NCI-H1417 (cell line): ENCODE results near the gene TMEM145.
"Not testable (repeated sequence)": the region's sequence is repeated elsewhere in the genome, so short reads cannot be mapped to it uniquely, and the experiment has no call there.

Source experiments
- DNase-seq, 3 experiments: peaks; one replicate each; lab custom pipeline; 2025; lab: John Stamatoyannopoulos, UW

The TMEM145 gene

GRCh38 chr19:42313840-42314755 is 989 bp downstream of the TMEM145 start:
- no peak for DNase-seq

- DNase-seq = no peak
Observed at GRCh38 chr19:42315024-42315423, 1.9 kb downstream of the TMEM145 start.

DNA sequence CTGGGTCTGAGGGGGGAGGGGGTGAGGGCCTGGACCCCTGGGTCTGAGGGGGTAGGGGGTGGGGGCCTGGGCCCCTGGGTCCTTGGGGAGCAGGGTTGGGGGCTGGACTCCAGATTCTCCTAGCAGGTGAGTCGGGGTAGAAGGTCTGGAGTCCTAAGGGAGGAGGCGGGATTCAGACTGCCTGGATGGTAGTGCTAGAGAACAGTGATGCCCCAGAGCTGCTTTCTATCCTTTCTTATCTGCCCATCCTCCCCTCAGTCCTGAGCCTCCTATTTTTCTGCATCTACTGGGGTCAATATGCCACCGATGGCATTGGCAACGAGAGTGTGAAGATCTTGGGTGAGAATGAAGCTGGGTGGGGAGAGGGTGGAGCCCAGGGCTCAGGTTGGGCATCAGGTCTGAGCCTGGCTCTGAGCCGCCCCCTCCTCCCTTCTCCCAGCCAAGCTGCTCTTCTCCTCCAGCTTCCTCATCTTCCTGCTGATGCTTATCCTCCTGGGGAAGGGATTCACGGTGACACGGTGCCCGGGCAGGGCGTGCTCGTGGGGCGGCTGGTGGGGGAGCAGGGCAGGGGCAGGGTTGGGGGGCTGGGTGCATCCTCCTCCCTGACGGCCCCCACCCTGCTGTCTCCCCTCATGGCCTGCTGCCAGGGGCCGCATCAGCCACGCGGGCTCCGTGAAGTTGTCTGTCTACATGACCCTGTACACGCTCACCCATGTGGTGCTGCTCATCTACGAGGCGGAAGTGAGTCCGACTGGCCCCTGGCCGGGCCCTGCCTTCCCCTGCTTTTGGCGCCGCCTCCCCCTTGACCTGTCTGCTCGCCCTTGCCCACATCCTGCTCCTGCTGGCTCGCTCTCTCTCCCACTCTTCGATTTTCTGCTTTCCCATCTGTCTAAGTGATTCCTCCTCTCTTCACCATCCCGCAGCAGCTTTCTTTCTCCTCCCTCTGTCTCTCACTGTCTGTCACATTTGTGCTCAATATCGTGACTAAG is 3.4 kb downstream of the TMEM145 start:
- no peak for DNase-seq

DNA sequence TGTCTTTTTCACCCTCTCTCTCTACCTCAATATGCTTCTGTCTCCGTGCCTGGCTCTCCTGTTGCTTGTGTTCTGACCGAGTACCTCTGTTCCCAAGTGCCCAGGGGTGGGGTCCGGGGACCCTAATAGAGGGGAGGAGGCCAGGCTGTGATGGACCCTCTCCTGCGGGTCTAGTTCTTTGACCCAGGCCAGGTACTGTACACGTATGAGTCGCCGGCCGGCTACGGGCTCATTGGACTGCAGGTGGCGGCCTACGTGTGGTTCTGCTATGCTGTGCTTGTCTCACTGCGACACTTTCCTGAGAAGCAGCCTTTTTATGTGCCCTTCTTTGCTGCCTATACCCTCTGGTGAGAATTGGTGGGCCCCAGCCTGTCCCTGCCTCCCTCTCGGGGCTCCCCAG is 4.4 kb downstream of the TMEM145 start:
- DNase-seq = no peak

DNA sequence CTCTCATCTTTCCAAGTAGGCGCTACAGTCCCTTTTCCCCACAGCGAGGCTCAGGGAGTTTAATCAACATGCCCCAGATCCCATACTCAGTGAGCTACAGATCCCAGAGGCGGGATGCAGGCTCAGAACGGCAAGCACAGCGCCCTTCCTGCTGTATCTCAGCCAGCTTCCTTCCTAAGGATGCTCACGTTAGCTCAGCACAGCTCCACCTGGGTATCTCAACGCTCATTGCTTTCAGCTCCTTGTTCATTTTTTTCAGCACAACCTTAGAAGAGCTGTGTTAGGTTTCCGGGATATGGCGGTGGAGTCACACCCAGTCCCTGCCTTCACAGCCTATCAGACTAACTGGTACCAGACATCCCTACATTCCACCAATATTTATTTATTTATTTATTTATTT is 9.2 kb downstream of the TMEM145 start:
- no peak for DNase-seq

GRCh38 chr19:42323473-42323851 is 10.4 kb downstream of the TMEM145 start:
- DNase-seq = no peak

DNA sequence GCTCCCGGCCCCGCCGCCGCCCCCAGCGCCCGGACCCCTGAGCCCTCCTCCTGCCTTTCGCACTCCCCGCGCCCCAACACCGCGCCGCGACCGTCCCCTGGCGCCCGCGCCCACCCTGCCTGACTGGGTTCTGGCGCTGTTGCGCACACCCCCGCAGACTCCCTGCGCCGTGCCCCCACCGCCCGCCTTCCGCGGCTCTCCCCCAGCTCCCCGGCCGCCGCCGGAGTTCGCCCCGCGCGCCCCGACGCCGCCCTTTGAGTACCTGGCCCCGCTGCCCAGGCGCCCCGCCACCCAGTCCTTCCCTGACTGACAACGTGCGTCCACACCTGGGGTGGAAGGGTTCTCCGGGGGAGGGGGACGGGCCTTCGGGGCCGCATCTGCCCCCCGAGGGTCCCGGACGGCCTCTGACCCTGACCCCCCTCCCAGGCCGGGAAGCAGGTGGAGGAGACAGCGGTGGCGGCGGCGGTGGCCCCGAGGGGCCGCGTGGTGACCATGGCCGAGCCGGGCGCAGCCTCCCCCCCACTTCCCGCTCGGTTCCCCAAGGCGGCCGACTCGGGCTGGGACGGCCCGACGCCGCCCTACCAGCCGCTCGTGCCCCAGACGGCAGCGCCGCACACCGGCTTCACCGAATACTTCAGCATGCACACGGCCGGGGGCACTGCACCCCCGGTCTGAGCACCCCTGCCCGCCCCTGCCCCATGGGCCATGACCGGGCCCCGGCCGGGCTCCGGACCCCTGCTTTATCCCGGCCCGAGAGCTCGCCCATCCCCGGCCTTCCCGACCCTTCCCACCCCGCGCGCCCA is 10.9 kb downstream of the TMEM145 start:
- no peak for DNase-seq

GRCh38 chr19:42324655-42325307 is 11.7 kb downstream of the TMEM145 start:
- DNase-seq = peak in 1 of 3 experiments; percentile 23

DNA sequence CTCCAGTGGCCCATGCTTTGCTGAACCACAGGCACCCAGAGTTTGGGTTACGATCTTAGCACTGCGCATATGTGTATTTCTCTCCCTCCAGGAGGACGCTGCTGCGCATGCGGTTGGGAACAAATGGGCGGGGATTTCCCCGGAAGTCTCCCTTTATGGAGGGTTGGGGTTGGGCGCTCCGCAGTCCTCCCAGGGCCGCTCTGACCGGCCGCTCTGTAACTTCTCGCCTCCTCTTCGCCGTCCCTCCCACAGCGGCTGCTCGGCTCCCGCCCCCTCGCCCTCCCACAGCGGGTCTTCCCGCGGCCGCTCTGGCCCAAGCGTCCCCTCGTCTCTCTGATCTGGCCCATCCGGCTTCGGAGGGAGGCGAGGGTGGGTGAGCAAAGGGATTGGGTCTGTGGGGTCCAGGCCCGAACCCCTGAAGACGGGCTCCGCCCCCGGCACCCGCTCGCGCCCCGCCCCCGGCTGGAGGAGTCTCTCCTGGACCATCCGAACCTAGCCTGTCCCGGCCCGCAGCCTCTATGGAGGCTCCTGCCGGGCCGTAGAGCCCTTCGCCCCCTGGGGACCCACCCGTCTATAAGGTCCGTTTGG is 12.3 kb downstream of the TMEM145 start, which contains the start of gene MEGF8:
TSS of gene MEGF8 (plus strand) at position 328 of the 588 bp plus-strand sequence. CDS start 609 bp downstream, outside the sequence.
- peak; percentile 97 to 100 (median 99) for DNase-seq

DNA sequence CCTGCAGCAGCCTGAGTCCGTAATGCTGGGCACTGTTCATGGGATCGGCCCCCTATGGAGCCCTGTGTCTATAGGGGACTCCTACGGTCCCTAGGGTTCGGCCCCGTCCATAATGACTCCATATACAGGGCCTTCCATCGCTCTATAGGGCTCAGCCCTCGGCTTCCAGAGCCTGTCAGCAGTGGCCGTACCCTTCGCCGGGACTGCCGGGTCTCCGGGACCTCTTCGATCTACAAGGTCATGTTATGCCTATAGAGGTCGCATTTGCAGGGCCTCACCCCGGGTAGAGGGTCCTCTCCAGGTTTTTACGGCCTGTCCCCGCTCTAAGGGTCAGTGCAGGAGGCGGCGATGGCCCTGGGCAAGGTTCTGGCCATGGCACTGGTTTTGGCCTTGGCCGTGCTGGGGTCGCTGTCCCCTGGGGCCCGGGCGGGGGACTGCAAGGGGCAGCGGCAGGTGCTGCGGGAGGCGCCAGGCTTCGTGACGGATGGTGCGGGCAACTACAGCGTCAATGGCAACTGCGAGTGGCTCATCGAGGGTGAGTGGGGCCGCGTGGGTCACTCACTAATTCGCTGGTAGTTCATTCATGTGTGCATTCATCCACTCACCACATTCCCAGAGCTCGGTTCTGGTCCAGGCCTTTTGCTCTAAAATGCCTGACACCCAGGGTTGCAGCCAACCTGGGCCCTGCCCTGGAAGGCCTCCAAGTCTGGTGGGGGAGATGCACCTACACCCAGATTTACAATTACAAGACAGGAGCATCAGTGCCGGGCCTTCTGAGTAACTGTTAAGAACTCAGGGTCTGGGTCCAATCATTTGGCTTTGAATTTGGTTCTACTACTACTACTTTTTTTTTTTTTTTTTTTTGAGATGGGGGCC is 13.0 kb downstream of the TMEM145 start:
- peak in 1 of 3 experiments; percentile 52 for DNase-seq

- no peak for DNase-seq
Observed at GRCh38 chr19:42326969-42327368, 13.9 kb downstream of the TMEM145 start.

DNA sequence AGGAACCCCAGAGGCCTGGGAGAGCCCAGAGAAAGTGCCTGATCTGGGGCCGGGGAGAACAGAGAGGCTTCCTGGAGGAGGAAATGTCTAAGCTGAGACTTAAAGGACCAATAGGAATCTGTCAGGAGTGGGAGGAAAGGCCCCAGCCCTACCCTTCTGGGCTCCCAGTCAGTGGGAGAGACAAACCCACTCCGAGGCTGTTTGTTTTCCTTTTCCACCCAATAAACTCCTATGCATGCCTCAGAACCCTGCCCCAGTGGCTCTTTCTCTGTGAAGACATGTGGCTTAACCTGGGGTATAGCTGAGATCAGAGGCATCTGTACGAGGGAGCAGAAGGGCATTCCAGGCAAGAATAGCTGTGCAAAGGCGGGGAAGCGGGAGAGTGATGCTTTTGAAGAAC is 14.3 kb downstream of the TMEM145 start:
- no peak for DNase-seq

- DNase-seq = no peak
Observed at GRCh38 chr19:42328106-42328505, 15.0 kb downstream of the TMEM145 start.

GRCh38 chr19:42328854-42329253 is 15.7 kb downstream of the TMEM145 start:
- DNase-seq = no peak

- peak in 1 of 3 experiments; percentile 89 for DNase-seq
Observed at GRCh38 chr19:42330241-42330711, 17.2 kb downstream of the TMEM145 start.

DNA sequence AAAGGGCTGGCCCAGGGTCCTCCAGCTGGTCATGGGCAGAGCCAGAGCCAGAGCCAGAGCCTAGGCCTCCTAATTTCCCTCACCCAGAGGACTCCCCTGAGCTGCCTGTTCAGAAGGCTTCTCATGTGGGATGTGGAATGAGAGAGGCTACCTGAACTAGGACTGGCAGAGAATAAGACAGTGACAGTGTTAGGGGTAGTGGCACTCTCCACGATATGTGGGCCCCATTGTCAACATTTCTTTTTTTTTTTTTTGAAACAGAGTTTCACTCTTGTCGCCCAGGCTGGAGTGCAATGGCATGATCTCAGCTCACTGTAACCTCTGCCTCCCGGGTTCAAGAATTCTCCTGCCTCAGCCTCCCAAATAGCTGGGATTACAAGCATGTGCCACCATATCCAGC is 18.2 kb downstream of the TMEM145 start:
- DNase-seq = not testable (repeated sequence)

DNA sequence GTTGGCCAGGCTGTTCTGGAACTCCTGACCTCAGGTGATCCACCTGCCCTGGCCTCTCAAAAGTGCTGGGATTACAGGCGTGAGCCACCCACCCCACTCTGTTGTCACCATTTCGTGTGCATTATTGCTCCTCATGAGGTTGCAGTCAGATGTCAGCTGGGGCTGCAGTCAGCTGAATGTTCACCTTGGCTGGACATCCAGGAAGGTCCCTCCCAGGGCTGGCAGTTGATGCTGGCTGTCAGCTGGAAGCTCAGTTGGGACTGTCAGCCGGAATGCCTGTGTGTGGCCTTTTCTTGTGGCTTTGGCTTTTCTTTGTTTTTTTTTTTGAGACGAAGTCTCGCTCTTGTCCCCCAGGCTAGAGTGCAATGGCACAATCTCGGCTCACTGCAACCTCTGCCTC is 18.9 kb downstream of the TMEM145 start:
- no peak for DNase-seq

- DNase-seq = no peak
Observed at GRCh38 chr19:42333018-42333417, 19.9 kb downstream of the TMEM145 start.

DNA sequence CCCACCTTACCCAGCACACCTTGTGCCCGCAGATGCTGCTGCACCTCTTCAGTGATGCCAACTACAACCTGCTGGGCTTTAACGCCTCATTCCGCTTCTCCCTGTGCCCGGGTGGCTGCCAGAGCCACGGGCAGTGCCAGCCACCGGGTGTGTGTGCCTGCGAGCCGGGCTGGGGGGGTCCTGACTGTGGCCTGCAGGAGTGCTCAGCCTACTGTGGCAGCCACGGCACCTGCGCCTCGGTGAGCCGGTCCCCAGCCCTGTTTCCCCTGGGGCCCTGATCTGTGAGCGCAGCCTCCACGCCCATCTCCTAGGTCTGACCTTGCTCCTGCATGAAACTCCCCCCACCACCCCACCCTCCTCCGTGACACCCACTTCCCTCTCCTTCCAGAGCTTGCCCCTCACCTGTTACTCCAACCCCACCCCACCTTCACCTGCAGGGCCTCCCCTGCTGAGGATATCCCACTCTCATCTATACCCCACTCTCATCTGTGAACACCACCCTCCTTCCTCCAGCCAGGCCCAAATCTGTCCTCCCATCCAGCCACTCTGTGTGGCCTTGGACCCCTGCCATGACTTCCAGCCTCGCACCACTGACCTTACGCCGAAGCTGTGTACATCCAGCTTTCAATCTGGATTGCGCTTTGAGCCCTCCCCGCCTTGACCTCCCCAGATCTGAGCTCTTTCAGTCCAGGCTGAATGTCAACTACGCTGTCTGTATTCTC is 21.0 kb downstream of the TMEM145 start:
- DNase-seq = no peak
